HepG2 (cell line): ENCODE data around the gene IRX2. TPM values are rescaled to one million over a fixed set of nuclear protein-coding genes. Genes with fewer than 3 reads are reported as not detected.

Source experiments
- MAZ ChIP-seq, 2 experiments: sonication (generic) in 1 of 2; formaldehyde crosslinking in 1 of 2; IDR thresholded peaks; 2 replicates each; pipeline versions ENCODE4 v1.5.0 to v1.6.1; 2012 to 2020; ENCODE audit warnings: low read depth in 2 of 2, mild to moderate bottlenecking in 2 of 2, borderline replicate concordance in 1 of 2, improper control_type of control experiment in 1 of 2, low read length in 1 of 2, missing genetic modification reagents in 1 of 2, moderate library complexity in 1 of 2
- PCBP1 ChIP-seq: fragments of 200-400 bp; formaldehyde crosslinking; IDR thresholded peaks from 2 replicates; pipeline ENCODE4 v1.6.1; 2017; ENCODE audit warnings: mild to moderate bottlenecking, low read depth, low read length, borderline replicate concordance
- ZIK1 ChIP-seq: sonication (generic); formaldehyde crosslinking; IDR thresholded peaks from 2 replicates; pipeline ENCODE4 v1.5.0; 2020; ENCODE audit warnings: mild to moderate bottlenecking, low read depth, missing genetic modification reagents, borderline replicate concordance
- ZNF569 ChIP-seq: sonication (generic); formaldehyde crosslinking; IDR thresholded peaks from 2 replicates; pipeline ENCODE4 v1.5.0; 2020; ENCODE audit warnings: mild to moderate bottlenecking, missing genetic modification reagents, moderate library complexity, borderline replicate concordance
- ZNF597 ChIP-seq: sonication (generic); formaldehyde crosslinking; IDR thresholded peaks from 2 replicates; pipeline ENCODE4 v1.5.0; 2020; ENCODE audit warnings: missing genetic modification reagents
- ZXDC ChIP-seq: sonication (generic); formaldehyde crosslinking; IDR thresholded peaks from 2 replicates; pipeline ENCODE4 v1.5.0; 2020; ENCODE audit warnings: mild to moderate bottlenecking, missing genetic modification reagents
- polyA plus RNA-seq, 8 experiments: library from polyadenylated mRNA; depleted of rRNA in 3 of 8; stranded (reverse) in 7 of 8; unstranded in 1 of 8; fragments of >200 nt; fragmentation: Illumina TruSeq in 4 of 8; extraction: Trizol in 4 of 8; gene quantifications; 2 replicates each; pipeline versions ENCODE4 v1.2.1 to v1.2.3, GENCODE V29; 2011 to 2016; ENCODE audit warnings: low read depth in 4 of 8, missing spikeins in 1 of 8, mixed read lengths in 1 of 8; ENCODE audit not compliant: insufficient read depth in 1 of 8
- total RNA-seq, 5 experiments: library from RNA; depleted of rRNA; stranded (reverse); fragments of >200 nt; fragmentation: Illumina TruSeq; extraction: Trizol; gene quantifications; 2 replicates each; pipeline ENCODE4 v1.2.3, GENCODE V29; 2016; ENCODE audit warnings: low read depth in 1 of 5

IRX2 gene
- total and polyA plus RNA-seq, 2 of the 13 experiments (the other 11 are each of a cell fraction or from before 2014, with no cell fraction given), result not detected

GRCh38 chr5:2752821-2753439, 1.5 kb upstream of the IRX2 start (continued):
- TF ChIP-seq ZNF569 (CRISPR knock-in tag) (no peak), ZXDC (CRISPR knock-in tag) (no peak), ZIK1 (CRISPR knock-in tag) (no peak), ZNF597 (CRISPR knock-in tag) (no peak), PCBP1 (no peak), MAZ (IDR thresholded peaks at IDR 0.05; ENCODE audit: borderline replicate concordance, low read depth, low read length) (no peak), MAZ (CRISPR knock-in tag; IDR thresholded peaks at IDR 0.05; ENCODE audit: low read depth) (no peak)
